ENCODE results near the gene FAM177A1.

GRCh38 chr14:35034440-35034833 is 11.6 kb upstream of the FAM177A1 start:
- no peak for TF ChIP-seq CTCF (IDR thresholded peaks at IDR 0.05)
- no peak for TF ChIP-seq POLR2A (IDR thresholded peaks at IDR 0.05)

All from heart left ventricle (tissue), 13 donors.